ENCODE data around the gene ARRB1.

DNA sequence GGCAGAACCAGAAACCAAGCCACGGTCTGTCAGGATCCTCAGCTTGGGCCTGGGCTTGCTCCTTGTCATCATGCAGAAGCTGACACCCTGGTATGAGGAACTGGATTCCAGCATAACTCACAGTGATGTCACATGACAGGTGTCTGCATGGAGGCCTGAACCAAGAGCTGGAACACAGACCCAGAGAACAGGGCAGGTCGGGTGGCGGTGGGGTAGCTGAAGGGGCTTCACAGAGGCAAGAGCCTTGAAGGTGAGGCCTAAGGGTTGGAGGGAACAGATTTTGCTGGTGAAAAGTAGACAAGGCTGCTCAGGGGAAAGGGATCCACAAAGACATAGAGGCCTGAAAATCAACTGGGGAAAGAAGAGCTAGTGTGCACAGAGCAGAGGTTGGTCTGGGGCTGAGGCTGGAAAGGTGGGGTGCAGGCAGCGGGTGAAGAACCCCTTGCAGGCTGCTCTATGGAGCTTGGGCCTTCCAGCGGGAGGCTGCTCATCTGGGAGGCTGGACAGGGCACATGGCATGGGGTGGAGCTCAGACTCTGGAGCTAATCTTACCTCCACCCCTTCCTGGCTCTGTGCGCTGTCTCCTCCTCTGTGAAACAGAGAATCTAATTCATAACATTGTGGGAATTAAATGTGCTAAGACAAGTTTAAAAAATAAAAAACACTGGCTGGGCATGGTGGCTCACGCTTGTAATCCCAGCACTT is 29.4 kb upstream of the ARRB1 start:
- no peak for TF ChIP-seq POLR2A (IDR thresholded peaks at IDR 0.05)
- TF ChIP-seq, protein P1, sequence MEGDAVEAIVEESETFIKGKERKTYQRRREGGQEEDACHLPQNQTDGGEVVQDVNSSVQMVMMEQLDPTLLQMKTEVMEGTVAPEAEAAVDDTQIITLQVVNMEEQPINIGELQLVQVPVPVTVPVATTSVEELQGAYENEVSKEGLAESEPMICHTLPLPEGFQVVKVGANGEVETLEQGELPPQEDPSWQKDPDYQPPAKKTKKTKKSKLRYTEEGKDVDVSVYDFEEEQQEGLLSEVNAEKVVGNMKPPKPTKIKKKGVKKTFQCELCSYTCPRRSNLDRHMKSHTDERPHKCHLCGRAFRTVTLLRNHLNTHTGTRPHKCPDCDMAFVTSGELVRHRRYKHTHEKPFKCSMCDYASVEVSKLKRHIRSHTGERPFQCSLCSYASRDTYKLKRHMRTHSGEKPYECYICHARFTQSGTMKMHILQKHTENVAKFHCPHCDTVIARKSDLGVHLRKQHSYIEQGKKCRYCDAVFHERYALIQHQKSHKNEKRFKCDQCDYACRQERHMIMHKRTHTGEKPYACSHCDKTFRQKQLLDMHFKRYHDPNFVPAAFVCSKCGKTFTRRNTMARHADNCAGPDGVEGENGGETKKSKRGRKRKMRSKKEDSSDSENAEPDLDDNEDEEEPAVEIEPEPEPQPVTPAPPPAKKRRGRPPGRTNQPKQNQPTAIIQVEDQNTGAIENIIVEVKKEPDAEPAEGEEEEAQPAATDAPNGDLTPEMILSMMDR (IDR thresholded peaks at IDR 0.05) = no peak
